RWPE2 (cell line): ENCODE results near the gene WASHC2A.
"Not testable (repeated sequence)": the region's sequence is repeated elsewhere in the genome, so short reads cannot be mapped to it uniquely, and the experiment has no call there.

ENCODE experiments used
- ATAC-seq: fragments of 200-7000 bp; cut with Tn5 transposase; 3 replicates; pipeline ENCODE4 v1.9.1; 2021; ENCODE audit warnings: low read depth
- DNase-seq: peaks from one replicate; pipeline ENCODE4 v3.0.0-alpha.2; 2020; ENCODE audit warnings: low spot score
- H3K27ac ChIP-seq: fragments of 450-650 bp; 2 replicates; pipeline ENCODE4 v1.5.1; 2017; ENCODE audit warnings: mild to moderate bottlenecking; ENCODE audit not compliant: poor library complexity, severe bottlenecking
- H3K27me3 ChIP-seq: fragments of 250-450 bp; sonication (Bioruptor Pico); 2 replicates; pipeline ENCODE4 v1.5.1; 2021; ENCODE audit warnings: mild to moderate bottlenecking, moderate library complexity; ENCODE audit not compliant: insufficient read depth, poor library complexity, severe bottlenecking
- H3K36me3 ChIP-seq: fragments of 250-450 bp; sonication (Bioruptor Pico); 2 replicates; pipeline ENCODE4 v1.5.1; 2020; ENCODE audit warnings: low read depth, mild to moderate bottlenecking, moderate library complexity
- H3K4me1 ChIP-seq: fragments of 250-450 bp; sonication (Bioruptor Pico); 2 replicates; pipeline ENCODE4 v1.5.1; 2021; ENCODE audit warnings: mild to moderate bottlenecking, moderate library complexity; ENCODE audit not compliant: insufficient read depth, poor library complexity, severe bottlenecking
- H3K4me3 ChIP-seq: fragments of 250-450 bp; sonication (Bioruptor Pico); 2 replicates; pipeline ENCODE4 v1.5.1; 2021; ENCODE audit warnings: mild to moderate bottlenecking, moderate library complexity; ENCODE audit not compliant: severe bottlenecking
- H3K9me3 ChIP-seq: fragments of 250-450 bp; sonication (Bioruptor Pico); 2 replicates; pipeline ENCODE4 v1.5.1; 2021; ENCODE audit warnings: mild to moderate bottlenecking, moderate library complexity; ENCODE audit not compliant: severe bottlenecking

Gene WASHC2A

GRCh38 chr10:50174788-50175525, 107.2 kb downstream of the WASHC2A start:
- DNase-seq, H3K9me3 ChIP-seq, H3K27ac ChIP-seq, H3K4me3 ChIP-seq, H3K4me1 ChIP-seq, H3K36me3 ChIP-seq, H3K27me3 ChIP-seq: not testable (repeated sequence)
- peak; percentile 36; the same call in 1 of the 3 replicates for ATAC-seq
